Right ventricle myocardium inferior (tissue), 1 donor: Measurements from ENCODE around the gene KCTD19. TPM values are rescaled to one million over a fixed set of nuclear protein-coding genes. Genes with fewer than 3 reads are reported as not detected.

Experiments used
- ATAC-seq: fragments of 200-7000 bp; cut with Tn5 transposase; one replicate; pipeline ENCODE4 v1.9.1; 2020; ENCODE audit warnings: mild to moderate bottlenecking, moderate library complexity
- DNase-seq: peaks from one replicate; pipeline ENCODE4 v3.0.0; 2021; ENCODE audit errors: missing footprints
- intact Hi-C: fragments of 100-400 bp; cut with DNase I; formaldehyde crosslinking; loops from one replicate; pipeline ENCODE4 v1.11.0; 2022
- total RNA-seq: library from RNA; stranded (reverse); fragmentation: NEBNext Ultra II Directional; extraction: Animal tissue kit (Norgen Biotek cat#: 25700); gene quantifications from one replicate; pipeline ENCODE4 v1.2.1, GENCODE V29; 2021
- donor health status: DM: no; HTN: yes; CAD: no; lungs with severe emphysema.

The KCTD19 gene
- total RNA-seq, 1 donor from 2014 or later, result not detected

DNA sequence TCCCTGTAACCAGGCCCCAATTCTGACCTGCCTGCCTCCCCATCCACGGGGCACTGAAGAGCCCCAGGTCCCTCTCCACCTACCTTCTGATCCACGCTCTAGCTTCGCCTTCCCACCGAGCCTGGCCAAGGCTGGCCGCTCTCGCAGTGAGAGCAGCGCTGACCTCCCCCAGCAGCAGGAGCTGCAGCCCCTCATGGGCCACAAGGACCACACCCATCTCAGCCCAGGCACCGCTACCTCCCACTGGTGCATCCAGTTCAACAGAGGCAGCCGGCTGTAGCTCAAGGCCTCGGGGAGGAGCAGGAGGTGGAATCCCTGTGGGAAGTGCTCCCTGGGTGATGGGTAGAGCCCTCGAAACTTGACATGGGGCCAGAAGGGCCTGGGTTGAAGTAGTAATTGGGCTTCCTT is 55.6 kb downstream of the KCTD19 start:
- ATAC-seq, result no peak
- intact Hi-C loops, result no loop called here

GRCh38 chr16:67269766-67270165 is 56.8 kb downstream of the KCTD19 start:
- no peak for ATAC-seq
- peak; percentile 51 for DNase-seq
- intact Hi-C loops, result no loop called here

More for the DNA sequence above, 55.6 kb downstream of the KCTD19 start:
- DNase-seq, result no peak

DNA sequence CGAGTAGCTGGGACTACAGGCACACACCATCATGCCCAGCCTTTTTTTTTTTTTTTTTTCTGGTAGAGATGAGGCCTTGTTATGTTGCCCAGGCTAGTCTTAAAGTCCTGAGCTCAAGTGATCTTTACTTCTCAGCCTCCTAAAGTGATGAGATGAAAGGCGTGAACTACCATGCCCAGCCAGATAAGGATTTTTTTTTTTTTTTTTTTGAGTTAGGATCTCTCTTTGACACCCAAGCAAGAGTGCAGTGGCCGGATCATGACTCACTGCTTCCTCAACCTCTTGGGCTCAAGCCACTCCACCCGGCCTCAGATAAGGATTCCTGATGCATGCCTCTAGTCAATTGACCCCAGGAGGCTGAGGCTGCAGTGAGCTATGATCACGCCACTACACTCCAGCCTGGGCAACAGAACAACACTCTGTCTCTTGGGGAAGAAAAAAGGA is 58.4 kb downstream of the KCTD19 start:
- peak; percentile 75 for ATAC-seq
- intact Hi-C loops, result no loop called here
- DNase-seq, result peak; percentile 71

DNA sequence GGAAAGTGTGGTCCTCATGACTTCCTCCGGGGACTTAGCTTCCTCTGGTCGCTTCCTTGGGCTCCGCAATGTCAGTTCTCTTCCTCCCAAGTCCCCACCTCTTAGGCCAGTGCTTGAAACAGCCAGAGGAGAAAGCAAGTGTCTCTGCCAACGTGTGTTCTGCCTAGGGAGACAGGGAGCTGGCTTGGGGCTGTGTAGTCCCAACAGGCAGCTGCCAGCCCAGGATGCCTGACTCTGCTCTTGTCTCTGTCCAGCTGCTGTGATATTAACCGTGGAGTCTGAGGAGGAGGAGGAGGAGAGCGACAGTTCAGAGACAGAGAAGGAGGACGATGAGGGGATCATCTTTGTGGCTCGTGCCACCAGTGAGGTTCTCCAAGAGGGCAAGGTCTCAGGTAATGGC is 60.7 kb downstream of the KCTD19 start:
- DNase-seq (no peak), ATAC-seq (no peak)
- intact Hi-C loops, result no loop called here

DNA sequence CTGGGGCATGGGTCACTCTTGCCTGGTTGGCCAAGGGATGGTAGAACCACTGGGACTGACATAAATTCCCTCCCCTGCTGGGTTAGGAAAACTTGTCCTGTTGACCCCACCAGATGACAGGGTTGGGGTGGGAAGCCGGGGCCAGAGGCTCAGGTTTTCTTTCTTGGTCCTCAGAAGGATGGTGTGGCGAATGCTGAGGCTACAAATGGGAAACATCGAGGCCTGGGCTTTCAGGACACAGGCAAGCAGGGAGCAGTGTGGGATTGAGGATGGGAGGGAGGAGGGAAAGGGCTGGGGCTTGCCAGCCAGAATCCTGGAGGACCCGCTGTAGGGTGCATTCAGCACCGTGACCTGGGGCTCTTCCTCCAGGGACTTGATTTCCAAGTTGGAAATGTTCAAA is 61.7 kb downstream of the KCTD19 start:
- no peak for DNase-seq

GRCh38 chr16:67264277-67264676 is 62.3 kb downstream of the KCTD19 start:
- intact Hi-C loops, result loop anchor here (5.0 kb wide), 1 partner anchor 133 kb away; no protein-coding TSS in a partner anchor
- DNase-seq (no peak), ATAC-seq (no peak)

More for the DNA sequence above, 61.7 kb downstream of the KCTD19 start:
- intact Hi-C loops, result loop anchor here (5.0 kb wide), 1 partner anchor 132 kb away; no protein-coding TSS in a partner anchor
- no peak for ATAC-seq

- intact Hi-C loops, result loop anchor here (5.0 kb wide), 1 partner anchor 134 kb away; no protein-coding TSS in a partner anchor
- DNase-seq (no peak), ATAC-seq (no peak)
Measured at GRCh38 chr16:67263201-67263600, 63.3 kb downstream of the KCTD19 start.

DNA sequence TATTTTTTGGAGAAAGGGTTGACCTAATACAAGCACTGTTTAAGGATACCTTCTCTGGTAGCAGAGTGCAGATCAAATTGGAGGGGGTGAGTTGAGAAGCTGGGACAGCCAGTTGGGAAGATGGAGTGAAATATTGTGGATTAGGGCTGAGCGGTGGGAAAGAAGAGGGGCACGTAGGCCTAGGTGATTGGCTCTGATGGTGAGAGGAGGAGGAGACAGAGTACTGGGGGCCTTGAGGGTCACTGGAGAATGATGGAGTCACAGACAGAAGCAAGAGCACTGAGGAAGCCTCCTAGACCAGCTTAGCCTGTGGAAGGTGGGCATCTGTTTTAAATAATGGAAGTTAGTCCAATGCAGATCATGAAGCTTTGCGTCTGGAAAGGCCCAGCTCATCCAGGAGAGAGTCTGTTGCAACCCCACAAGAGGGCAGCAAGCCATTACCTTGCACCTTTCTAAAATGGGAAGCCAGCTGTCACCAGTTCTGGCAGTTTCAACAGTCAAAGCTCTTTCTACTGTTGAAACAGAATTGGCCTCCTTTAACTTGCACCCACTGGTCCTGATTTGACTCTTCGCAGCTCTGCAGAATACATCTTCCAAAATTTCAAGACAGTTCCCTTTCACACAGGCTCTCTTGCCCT is 66.0 kb downstream of the KCTD19 start:
- DNase-seq (no peak), ATAC-seq (peak; percentile 62)
- intact Hi-C loops, result loop anchor here (1.0 to 5.0 kb wide), 2 partner anchors 137 to 156 kb away; partner anchors contain the start of gene ZDHHC1

DNA sequence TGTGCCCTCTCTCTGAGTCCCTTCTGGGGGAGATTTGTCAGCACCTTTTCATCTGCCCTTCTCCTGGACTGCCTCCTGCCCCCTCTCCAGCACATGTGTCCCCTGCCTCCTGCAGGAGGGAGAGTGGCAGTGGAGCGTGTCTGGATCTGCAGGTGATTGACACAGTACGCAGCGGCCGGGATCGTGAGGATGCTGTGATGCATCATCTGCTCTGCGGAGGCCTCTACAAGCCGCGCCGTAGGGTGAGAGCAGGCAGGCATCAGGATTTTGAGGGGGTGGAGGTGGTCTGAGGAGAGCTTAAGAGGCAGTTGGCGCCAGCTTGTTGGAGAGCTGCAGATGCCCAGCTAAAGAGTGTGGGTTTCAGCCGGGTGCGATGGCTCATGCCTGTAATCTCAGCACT is 66.8 kb downstream of the KCTD19 start:
- no peak for ATAC-seq
- no peak for DNase-seq
- intact Hi-C loops, result loop anchor here (5.0 kb wide), 1 partner anchor 138 kb away; no protein-coding TSS in a partner anchor

DNA sequence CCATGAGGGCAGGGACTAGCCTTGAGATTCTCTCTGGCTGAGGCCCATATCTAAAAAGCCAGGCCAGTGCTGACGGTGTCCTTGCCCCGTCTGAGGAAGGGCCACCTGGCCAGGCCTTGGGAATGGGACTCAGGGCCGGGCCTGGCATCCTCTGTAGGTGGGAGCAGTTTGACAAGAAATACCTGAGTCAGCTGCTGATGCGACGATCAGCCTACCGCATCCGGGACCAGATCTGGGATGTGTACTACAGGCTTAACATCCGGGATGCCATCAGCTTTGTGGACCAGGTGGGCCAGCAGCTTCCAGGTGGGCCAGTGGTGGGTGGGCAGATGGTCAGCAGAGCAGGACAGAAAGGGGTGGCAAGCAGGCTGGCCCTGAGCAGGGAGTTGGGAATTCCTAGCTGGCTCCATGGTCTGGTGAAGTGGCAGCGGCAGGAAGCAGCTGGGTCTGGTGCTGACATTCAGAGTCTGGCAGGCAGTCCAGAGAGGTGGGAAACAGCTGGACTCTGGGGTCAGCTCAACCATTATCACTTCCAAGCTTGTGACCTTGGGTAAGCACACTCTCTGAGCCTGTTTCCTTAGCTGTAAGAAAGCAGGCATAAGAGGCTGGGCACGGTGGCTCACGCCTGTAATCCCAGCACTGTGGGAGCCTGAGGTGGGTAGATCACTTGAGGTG is 68.2 kb downstream of the KCTD19 start:
- intact Hi-C loops, result no loop called here
- DNase-seq (no peak), ATAC-seq (no peak)

DNA sequence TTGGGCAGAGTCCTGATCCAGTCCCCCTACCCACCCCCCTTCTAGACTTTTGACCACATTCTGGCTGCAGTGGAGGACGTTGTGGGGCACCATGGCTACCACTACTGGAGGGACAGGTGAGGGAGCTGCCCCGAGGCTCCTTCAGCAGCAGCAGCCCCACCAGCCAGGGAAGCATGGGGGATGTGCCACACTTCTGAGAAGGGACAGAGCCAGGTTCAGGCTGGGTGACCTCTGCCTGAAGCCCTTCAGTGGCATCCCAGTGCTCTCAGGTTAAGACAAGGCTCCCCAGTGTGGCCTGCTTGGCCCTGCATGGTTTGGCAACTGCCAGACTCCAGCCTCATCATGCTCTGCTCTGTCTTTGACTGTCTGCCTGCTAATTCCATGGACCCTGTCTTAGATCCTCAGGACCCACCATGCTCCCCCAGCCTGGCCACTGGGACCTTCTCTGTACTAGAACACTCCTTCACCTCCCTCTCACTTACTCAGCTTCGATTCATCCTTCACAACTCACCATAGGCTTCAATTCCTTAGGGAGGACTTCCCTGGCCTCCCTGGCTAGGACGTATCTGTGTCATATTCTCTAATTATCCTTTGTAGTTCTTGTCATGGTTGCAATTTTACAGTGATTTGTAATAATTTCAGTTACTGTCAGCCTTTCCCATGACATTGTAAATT is 68.9 kb downstream of the KCTD19 start:
- ATAC-seq, result no peak
- intact Hi-C loops, result no loop called here
- no peak for DNase-seq

- ATAC-seq (no peak), DNase-seq (no peak)
- intact Hi-C loops, result no loop called here
Measured at GRCh38 chr16:67256701-67257230, 69.8 kb downstream of the KCTD19 start.

DNA sequence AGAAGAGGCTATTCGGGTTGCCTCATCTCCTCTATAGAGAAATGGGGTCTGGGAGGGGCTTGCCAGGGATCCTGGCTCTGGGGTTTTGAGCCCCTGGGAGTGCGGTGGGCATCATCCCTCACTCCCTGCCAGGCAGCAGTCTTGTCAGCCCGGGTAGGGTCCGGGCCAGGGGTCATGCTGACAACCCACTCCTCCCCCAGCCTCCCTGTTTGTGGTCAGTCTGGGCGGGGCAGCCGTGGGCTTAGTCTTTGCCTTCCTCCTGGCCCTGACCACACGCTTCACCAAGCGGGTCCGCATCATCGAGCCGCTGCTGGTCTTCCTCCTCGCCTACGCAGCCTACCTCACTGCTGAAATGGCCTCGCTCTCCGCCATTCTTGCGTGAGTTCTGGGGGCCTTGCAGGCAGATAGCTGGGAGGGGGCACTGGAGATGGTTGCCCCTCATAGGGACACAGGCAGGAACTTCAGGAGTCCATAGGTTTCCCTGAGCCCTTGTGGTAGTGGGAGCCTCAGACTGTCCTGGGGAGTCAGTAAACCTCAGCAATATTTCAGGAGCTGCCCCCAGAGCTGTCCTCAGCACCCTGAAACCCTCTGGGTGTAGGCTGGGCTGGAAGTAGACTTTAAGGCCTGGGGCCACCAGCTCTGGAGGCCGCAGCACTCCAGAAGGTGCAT is 70.9 kb downstream of the KCTD19 start:
- intact Hi-C loops, result no loop called here
- DNase-seq (no peak), ATAC-seq (no peak)

GRCh38 chr16:67254801-67255552 is 71.6 kb downstream of the KCTD19 start:
- ATAC-seq, result no peak
- no peak for DNase-seq
- intact Hi-C loops, result no loop called here

- intact Hi-C loops, result no loop called here
- ATAC-seq, result no peak
- DNase-seq, result no peak
Measured at GRCh38 chr16:67252609-67253497, 73.7 kb downstream of the KCTD19 start.

GRCh38 chr16:67250045-67250327 is 76.6 kb downstream of the KCTD19 start:
- DNase-seq, result peak; percentile 13
- ATAC-seq, result no peak
- intact Hi-C loops, result no loop called here

DNA sequence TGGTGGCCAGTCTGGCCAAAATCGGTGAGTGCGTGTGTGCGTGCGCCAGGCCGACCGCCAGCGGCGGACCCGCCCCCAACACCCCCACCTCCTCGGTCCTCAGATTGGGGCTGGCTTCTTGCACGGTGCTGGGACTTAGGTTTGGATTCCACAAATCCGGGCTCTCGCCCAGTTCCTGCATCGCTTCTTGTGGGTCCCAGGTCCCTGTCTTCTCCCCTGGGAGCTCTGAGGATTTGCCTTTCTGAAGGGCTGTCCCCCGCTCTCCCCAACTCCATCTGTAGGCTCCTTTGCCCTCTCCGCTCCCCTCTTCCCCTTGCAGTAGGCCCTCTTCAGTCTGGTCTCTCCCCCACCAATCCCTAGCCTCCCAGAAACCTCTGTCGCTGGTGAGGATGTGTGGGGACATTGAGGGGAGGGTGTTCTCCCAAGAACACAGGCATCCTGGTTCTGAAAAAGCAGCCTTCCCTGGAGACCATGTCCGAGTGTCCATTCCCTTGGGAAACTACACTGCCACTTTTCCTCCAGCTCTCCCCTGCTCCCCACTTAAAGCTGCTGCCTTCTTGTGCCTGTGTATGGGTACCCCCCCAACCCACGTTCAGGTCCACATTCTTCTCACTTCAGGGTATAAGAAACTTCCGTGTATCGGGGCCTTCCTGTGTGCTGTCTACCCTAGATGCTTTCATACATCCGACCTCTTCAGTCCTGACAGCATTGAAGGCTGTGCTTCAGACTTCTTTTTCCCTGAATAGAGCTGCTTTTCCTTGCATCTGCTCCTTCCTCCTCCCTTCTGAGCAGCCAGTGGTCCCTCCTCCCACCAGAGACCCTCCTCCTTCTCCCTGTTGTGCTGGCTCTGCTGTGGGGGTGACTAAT is 77.1 kb downstream of the KCTD19 start:
- intact Hi-C loops, result no loop called here
- ATAC-seq, result no peak

More for the DNA sequence above, 77.1 kb downstream of the KCTD19 start:
- no peak for DNase-seq
